ENCODE results near the gene POU2AF1. TPM values are rescaled to one million over a fixed set of nuclear protein-coding genes. Genes with fewer than 3 reads are reported as not detected.
A peak's percentile ranks its signal among the peaks of the same experiment; 100 is the strongest.

The POU2AF1 gene
- total RNA-seq, 2 donors from 2014 or later, result 2.5 to 12.4 TPM

GRCh38 chr11:111416231-111416960 is 37.3 kb upstream of the POU2AF1 start:
- no peak for ATAC-seq (replicated peaks in 1 of 2)
- no peak overlapping the region for H3K27ac Mint-ChIP-seq
- H3K4me1 Mint-ChIP-seq (ENCODE audit: low read depth), result peaks cover 60% of the 10 kb centered on the region
- no peaks in the 10 kb centered on the region for H3K27me3 Mint-ChIP-seq (ENCODE audit: low read depth)
- DNase-seq, result no peak
- H3K36me3 Mint-ChIP-seq (ENCODE audit: insufficient read depth in 2 of 2), result no peaks in the 10 kb centered on the region
- peak overlapping the region; percentile 38 to 63 for H3K4me3 Mint-ChIP-seq
- no peaks in the 10 kb centered on the region for H3K9me3 Mint-ChIP-seq

- Mint-ChIP-seq H3K4me1 (ENCODE audit: low read depth) (peaks cover 62% of the 10 kb centered on the region), H3K27ac (no peak overlapping the region), H3K4me3 (no peak overlapping the region)
Measured at GRCh38 chr11:111414936-111415335, 35.9 kb upstream of the POU2AF1 start.

GRCh38 chr11:111414267-111414931 is 35.3 kb upstream of the POU2AF1 start:
- DNase-seq (peak in 1 of 2 donors; percentile 13), ATAC-seq (replicated peaks in 1 of 2) (peak; percentile 30 to 33)
- peak overlapping the region; percentile 49 for H3K27ac Mint-ChIP-seq
- H3K36me3 Mint-ChIP-seq (ENCODE audit: insufficient read depth in 2 of 2), result no peaks in the 10 kb centered on the region
- no peaks in the 10 kb centered on the region for H3K9me3 Mint-ChIP-seq
- peaks cover 66% of the 10 kb centered on the region for H3K4me1 Mint-ChIP-seq (ENCODE audit: low read depth)
- H3K27me3 Mint-ChIP-seq (ENCODE audit: low read depth), result no peaks in the 10 kb centered on the region
- peak overlapping the region; percentile 60 to 66 for H3K4me3 Mint-ChIP-seq

More at GRCh38 chr11:111414936-111415335, 35.9 kb upstream of the POU2AF1 start:
- DNase-seq (no peak), ATAC-seq (replicated peaks in 1 of 2) (no peak)
- Mint-ChIP-seq H3K9me3 (no peaks in the 10 kb centered on the region), H3K27me3 (ENCODE audit: low read depth) (no peaks in the 10 kb centered on the region), H3K36me3 (ENCODE audit: insufficient read depth in 2 of 2) (no peaks in the 10 kb centered on the region)

GRCh38 chr11:111413849-111414248 is 34.8 kb upstream of the POU2AF1 start:
- Mint-ChIP-seq H3K4me1 (ENCODE audit: low read depth) (peaks cover 72% of the 10 kb centered on the region), H3K27me3 (ENCODE audit: low read depth) (no peaks in the 10 kb centered on the region), H3K9me3 (no peaks in the 10 kb centered on the region), H3K36me3 (ENCODE audit: insufficient read depth in 2 of 2) (no peaks in the 10 kb centered on the region), H3K4me3 (peak overlapping the region; percentile 60 to 66), H3K27ac (peak overlapping the region; percentile 49)
- DNase-seq (peak; percentile 33 to 43), ATAC-seq (replicated peaks in 1 of 2) (peak; percentile 81 to 82)

- no peak for DNase-seq
- Mint-ChIP-seq H3K9me3 (peaks cover 2 to 3% of the 10 kb centered on the region in 2 donors), H3K4me3 (peak overlapping the region in 1 of 2 donors; percentile 58), H3K27me3 (ENCODE audit: low read depth) (no peaks in the 10 kb centered on the region), H3K27ac (peak overlapping the region; percentile 66), H3K4me1 (ENCODE audit: low read depth) (peaks cover 63% of the 10 kb centered on the region), H3K36me3 (ENCODE audit: insufficient read depth in 2 of 2) (no peaks in the 10 kb centered on the region)
- no peak for ATAC-seq (replicated peaks in 1 of 2)
Measured at GRCh38 chr11:111412293-111412692, 33.2 kb upstream of the POU2AF1 start.

GRCh38 chr11:111411456-111411855 is 32.4 kb upstream of the POU2AF1 start:
- Mint-ChIP-seq H3K27ac (peak overlapping the region; percentile 41), H3K4me3 (no peak overlapping the region), H3K4me1 (ENCODE audit: low read depth) (peaks cover 55% of the 10 kb centered on the region), H3K9me3 (peaks cover 2 to 3% of the 10 kb centered on the region in 2 donors), H3K36me3 (ENCODE audit: insufficient read depth in 2 of 2) (no peaks in the 10 kb centered on the region), H3K27me3 (ENCODE audit: low read depth) (no peaks in the 10 kb centered on the region)
- ATAC-seq (replicated peaks in 1 of 2) (no peak), DNase-seq (no peak)

- H3K27me3 Mint-ChIP-seq (ENCODE audit: low read depth), result no peaks in the 10 kb centered on the region
- peaks cover 50% of the 10 kb centered on the region for H3K4me1 Mint-ChIP-seq (ENCODE audit: low read depth)
- peaks cover 2 to 3% of the 10 kb centered on the region in 2 donors for H3K9me3 Mint-ChIP-seq
- ATAC-seq (replicated peaks in 1 of 2), result no peak
- no peak overlapping the region for H3K4me3 Mint-ChIP-seq
- no peak for DNase-seq
- H3K36me3 Mint-ChIP-seq (ENCODE audit: insufficient read depth in 2 of 2), result no peaks in the 10 kb centered on the region
- no peak overlapping the region for H3K27ac Mint-ChIP-seq
Measured at GRCh38 chr11:111410951-111411350, 31.9 kb upstream of the POU2AF1 start.

GRCh38 chr11:111409915-111410314 is 30.8 kb upstream of the POU2AF1 start:
- DNase-seq (no peak), ATAC-seq (replicated peaks in 1 of 2) (no peak)
- peaks cover 42% of the 10 kb centered on the region for H3K4me1 Mint-ChIP-seq (ENCODE audit: low read depth)
- peaks cover 2 to 3% of the 10 kb centered on the region in 2 donors for H3K9me3 Mint-ChIP-seq
- H3K36me3 Mint-ChIP-seq (ENCODE audit: insufficient read depth in 2 of 2), result no peaks in the 10 kb centered on the region
- H3K4me3 Mint-ChIP-seq, result no peak overlapping the region
- no peaks in the 10 kb centered on the region for H3K27me3 Mint-ChIP-seq (ENCODE audit: low read depth)
- H3K27ac Mint-ChIP-seq, result no peak overlapping the region

- no peaks in the 10 kb centered on the region for H3K27me3 Mint-ChIP-seq (ENCODE audit: low read depth)
- DNase-seq, result no peak
Measured at GRCh38 chr11:111408789-111409727, 30.0 kb upstream of the POU2AF1 start.

GRCh38 chr11:111407652-111408051 is 28.6 kb upstream of the POU2AF1 start:
- H3K4me3 Mint-ChIP-seq, result no peak overlapping the region
- ATAC-seq (replicated peaks in 1 of 2) (no peak), DNase-seq (no peak)
- H3K9me3 Mint-ChIP-seq, result peaks cover 5 to 6% of the 10 kb centered on the region in 2 donors
- no peaks in the 10 kb centered on the region for H3K27me3 Mint-ChIP-seq (ENCODE audit: low read depth)
- no peak overlapping the region for H3K27ac Mint-ChIP-seq
- peaks cover 2 to 3% of the 10 kb centered on the region in 2 donors for H3K36me3 Mint-ChIP-seq (ENCODE audit: insufficient read depth in 2 of 2)
- peaks cover 20% of the 10 kb centered on the region for H3K4me1 Mint-ChIP-seq (ENCODE audit: low read depth)

More at GRCh38 chr11:111408789-111409727, 30.0 kb upstream of the POU2AF1 start:
- no peak overlapping the region for H3K4me3 Mint-ChIP-seq
- peaks cover 34% of the 10 kb centered on the region for H3K4me1 Mint-ChIP-seq (ENCODE audit: low read depth)
- H3K36me3 Mint-ChIP-seq (ENCODE audit: insufficient read depth in 2 of 2), result peaks cover 0 to 1% of the 10 kb centered on the region in 2 donors
- no peak for ATAC-seq (replicated peaks in 1 of 2)
- H3K9me3 Mint-ChIP-seq, result peaks cover 3% of the 10 kb centered on the region in 2 donors
- H3K27ac Mint-ChIP-seq, result no peak overlapping the region

- no peak for ATAC-seq (replicated peaks in 1 of 2)
- H3K9me3 Mint-ChIP-seq, result peaks cover 5 to 6% of the 10 kb centered on the region in 2 donors
- peaks cover 2 to 3% of the 10 kb centered on the region in 2 donors for H3K36me3 Mint-ChIP-seq (ENCODE audit: insufficient read depth in 2 of 2)
- DNase-seq, result no peak
- H3K4me3 Mint-ChIP-seq, result no peak overlapping the region
- H3K27ac Mint-ChIP-seq, result no peak overlapping the region
- H3K4me1 Mint-ChIP-seq (ENCODE audit: low read depth), result peaks cover 15% of the 10 kb centered on the region
- H3K27me3 Mint-ChIP-seq (ENCODE audit: low read depth), result no peaks in the 10 kb centered on the region
Measured at GRCh38 chr11:111406589-111406988, 27.5 kb upstream of the POU2AF1 start.

- Mint-ChIP-seq H3K36me3 (ENCODE audit: insufficient read depth in 2 of 2) (peaks cover 2 to 3% of the 10 kb centered on the region in 2 donors), H3K4me3 (no peak overlapping the region)
- no peak for ATAC-seq (replicated peaks in 1 of 2)
Measured at GRCh38 chr11:111406091-111406490, 27.0 kb upstream of the POU2AF1 start.

More at GRCh38 chr11:111406091-111406490, 27.0 kb upstream of the POU2AF1 start:
- no peaks in the 10 kb centered on the region for H3K27me3 Mint-ChIP-seq (ENCODE audit: low read depth)
- DNase-seq, result no peak
- peaks cover 5 to 6% of the 10 kb centered on the region in 2 donors for H3K9me3 Mint-ChIP-seq
- no peak overlapping the region for H3K27ac Mint-ChIP-seq
- H3K4me1 Mint-ChIP-seq (ENCODE audit: low read depth), result peaks cover 15% of the 10 kb centered on the region

Data from activated T-cell treated with anti-CD3 and anti-CD28 coated beads, Interleukin-2, amount 50 U/mL, for 72 hours (primary cell).